ENCODE results near the gene TEX10.
"Not testable (repeated sequence)": the region's sequence is repeated elsewhere in the genome, so short reads cannot be mapped to it uniquely, and the experiment has no call there.

The TEX10 gene

DNA sequence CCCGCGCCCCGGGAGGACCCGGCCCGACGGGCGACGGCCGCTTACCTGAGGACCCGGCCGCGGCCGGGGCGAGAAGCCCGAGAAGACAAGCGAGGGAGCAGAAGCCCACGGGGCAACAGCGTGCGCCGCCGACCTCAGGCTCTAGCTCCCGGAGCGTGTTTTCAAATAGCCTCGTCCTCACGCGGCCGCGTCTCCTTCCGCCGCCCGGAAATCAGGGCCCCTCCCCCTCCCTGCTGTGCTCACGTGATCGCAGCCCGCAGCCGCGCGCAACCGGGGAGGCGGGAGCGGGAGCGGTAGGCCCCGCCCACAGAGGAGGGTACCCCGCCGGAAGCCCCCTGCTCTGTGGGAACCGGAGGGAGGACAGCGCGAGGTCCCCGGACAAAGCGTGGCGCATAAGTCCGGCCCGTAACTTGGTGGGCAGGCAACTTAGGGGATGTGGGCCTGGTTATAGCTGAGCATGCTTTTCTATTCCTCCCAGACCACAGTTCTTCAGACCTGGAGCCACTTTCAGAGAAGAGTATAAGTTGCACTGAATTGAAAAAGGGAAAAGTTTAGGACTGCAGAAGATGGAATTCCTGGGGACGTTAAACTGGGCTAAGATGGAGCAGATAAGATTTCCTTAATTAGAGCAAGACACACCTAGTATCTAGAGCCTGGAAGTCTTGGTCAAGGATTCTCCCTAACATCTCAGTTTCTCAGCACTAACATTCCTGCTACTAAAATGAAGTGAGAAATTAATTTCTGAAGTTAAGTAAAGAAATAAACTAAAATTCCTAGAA is at the start of gene TEX10:
Gene TEX10 (minus strand): TSS at position 216 of the 779 bp plus-strand sequence. CDS start 3,579 bp downstream, outside the sequence.
- DNase-seq (ENCODE audit: insufficient read length, low spot score) (peak; percentile 84), FAIRE-seq (no peak)

DNA sequence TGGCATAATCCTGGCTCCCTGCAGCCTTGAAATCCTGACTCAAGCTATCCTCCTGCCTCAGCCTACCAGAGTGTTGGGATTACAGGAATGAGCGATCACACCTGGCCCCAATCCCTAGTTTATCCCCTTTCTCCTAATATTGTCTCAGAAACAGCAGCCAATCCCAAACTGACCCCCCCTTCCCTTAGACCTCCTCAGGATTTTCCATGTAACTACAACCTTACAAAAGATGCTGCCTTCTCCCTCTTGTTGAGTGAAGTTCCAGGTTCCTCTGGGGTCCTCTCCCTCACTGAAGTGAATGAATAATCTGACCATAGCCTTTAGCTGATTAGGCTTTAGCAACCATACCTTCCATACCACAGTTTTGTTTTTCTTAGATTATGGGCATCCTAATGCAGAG is 48.3 kb upstream of the TEX10 start:
- no peak for DNase-seq (ENCODE audit: insufficient read length, low spot score)
- no peak for FAIRE-seq

DNA sequence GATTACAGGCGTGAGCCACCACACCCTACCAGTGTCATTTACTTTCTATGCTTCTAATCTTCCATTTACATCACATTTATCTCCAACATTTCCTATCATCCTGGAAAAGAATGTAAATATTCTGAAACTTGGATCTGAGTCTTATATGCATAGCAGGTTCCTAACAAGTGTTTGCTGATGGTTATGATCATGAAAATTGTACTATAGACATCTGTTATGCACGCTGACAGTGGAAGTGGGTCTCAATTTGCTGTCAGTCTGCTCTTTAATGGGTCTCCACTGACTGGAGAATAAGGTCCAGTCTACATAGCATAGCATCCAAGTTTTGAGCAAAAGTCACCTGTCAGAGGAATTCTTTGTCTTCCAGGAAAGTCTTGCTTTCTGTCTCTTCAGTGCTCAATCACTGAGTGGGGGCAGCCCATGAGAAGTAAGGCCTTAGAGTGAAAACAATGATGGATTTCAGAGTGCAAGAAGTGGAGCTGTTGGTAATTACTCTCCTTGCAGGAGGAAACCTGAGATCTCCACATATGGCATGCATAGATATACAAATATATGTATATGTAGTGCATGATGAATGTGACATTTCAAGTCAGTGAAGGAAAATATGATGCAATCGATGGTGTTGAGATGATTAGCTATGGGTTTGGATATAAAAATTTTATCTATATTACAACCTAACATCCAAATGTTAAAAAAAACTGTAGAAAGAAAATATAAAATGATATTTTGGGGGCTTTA is 45.0 kb upstream of the TEX10 start:
- FAIRE-seq: no peak
- no peak for DNase-seq (ENCODE audit: insufficient read length, low spot score)

DNA sequence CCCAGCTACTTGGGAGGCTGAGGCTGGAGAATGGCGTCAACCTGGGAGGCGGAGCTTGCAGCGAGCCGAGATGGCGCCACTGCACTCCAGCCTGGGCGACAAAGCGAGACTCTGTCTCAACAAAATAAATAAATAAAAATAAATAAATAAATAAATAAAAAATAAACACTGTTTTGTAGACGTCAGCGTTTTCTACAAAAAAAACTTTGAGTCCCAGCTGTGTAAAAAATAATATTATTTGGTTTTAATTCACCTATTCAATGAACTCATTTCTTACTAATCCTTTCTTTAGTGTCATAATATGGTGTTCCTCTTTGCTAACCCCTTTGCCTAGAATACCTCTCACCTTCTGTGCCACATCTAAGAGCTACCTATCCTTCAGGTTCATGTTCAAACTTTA is 44.0 kb upstream of the TEX10 start:
- FAIRE-seq (no peak), DNase-seq (ENCODE audit: insufficient read length, low spot score) (no peak)

DNA sequence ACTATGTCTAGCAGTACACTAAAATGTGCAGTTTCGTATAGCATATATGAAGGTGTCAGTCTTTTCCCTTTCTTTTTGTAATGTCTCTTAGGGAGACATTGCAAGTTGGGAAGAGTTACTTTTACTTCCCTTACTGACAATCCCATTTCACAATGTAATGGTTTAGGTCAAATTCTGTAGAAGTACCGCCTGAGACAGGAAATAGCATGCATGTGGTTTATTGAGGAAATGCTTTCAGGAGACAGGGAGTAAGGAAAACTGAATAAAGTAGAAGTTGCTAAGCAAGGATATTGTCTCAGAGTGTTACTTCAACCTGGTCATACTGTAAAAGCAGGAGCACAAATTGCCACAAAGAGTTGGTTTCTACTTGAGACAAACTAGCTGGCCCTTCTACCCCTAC is 42.1 kb upstream of the TEX10 start:
- no peak for FAIRE-seq
- no peak for DNase-seq (ENCODE audit: insufficient read length, low spot score)

DNA sequence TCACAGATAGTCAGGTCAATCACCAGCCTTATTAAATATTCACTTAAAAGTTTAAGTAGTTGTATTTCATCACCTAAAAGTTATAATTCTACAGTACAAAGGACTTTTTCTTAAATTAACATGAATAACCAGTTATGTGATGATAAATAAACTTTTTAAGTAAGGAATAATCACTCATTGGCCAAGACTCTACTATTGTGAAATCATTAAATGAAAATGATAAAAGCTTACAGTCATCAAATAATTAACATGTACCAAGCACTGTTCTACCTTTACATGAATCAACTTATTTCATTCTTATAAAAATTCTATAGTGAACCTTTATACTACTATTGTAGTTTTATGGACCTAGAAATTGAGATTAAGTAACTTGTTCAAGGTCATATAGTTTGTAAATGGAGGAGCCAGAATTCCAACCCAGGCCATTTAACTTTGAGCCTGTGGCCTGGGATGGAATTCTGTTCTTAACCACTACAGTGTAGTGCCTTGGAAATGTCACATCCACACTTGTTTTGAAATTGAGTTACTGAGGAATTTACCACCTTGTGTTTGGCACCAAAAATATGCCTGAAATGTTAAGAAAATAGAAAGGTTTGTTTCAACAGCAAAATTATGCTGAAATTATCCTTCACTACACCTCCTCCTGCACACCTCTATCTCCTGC is 41.4 kb upstream of the TEX10 start:
- FAIRE-seq (no peak), DNase-seq (ENCODE audit: insufficient read length, low spot score) (no peak)

DNA sequence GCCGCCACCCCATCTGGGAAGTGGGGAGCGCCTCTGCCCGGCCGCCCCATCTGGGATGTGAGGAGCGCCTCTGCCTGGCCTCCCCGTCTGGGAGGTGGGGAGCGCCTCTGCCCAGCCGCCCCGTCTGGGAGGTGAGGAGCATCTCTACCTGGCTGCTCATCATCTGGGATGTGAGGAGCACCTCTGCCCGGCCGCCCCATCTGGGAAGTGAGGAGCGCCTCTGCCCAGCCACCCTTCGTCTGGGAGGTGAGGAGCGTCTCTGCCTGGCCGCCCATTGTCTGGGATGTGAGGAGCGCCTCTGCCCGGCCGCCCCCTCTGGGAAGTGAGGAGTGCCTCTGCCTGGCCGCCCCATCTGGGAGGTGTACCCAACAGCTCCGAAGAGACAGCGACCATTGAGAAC is 40.2 kb upstream of the TEX10 start:
- DNase-seq (ENCODE audit: insufficient read length, low spot score); FAIRE-seq: not testable (repeated sequence)

DNA sequence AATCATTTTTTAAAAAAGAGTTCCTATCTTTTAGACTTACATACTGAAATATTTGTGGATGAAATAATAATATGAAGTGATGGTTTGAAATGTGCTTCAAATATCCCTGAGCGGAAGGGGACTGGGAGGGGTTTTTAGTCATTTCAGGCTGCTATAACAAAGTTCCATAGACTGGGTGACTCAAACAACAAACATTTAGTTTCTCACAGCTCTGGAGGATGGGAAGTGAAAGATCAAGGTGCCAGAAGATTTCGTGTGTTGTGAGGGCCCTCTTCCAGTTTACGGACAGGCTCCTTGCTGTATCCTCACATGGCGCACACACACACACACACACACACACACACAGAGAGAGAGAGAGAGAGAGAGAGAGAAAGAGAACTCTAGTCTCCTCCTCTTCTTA is 27.1 kb upstream of the TEX10 start:
- FAIRE-seq (no peak), DNase-seq (ENCODE audit: insufficient read length, low spot score) (no peak)

DNA sequence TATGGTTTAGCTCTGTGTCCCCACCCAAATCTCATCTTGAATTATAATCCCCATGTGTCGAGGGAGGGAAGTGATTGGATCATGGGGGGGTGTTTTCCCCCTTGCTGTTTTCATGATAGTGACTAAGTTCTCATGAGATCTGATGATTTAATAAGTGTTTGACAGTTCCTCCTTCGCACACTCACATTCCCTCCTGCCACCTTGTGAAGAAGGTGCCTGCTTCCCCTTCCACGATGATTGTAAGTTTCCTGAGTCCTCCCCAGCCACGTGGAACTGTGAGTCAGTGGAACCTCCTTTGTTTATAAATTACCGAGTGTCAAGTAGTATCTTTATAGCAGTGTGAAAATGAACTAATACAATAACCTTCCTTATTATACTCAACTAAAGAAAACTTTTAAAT is 24.3 kb upstream of the TEX10 start:
- DNase-seq (ENCODE audit: insufficient read length, low spot score) (no peak), FAIRE-seq (no peak)

DNA sequence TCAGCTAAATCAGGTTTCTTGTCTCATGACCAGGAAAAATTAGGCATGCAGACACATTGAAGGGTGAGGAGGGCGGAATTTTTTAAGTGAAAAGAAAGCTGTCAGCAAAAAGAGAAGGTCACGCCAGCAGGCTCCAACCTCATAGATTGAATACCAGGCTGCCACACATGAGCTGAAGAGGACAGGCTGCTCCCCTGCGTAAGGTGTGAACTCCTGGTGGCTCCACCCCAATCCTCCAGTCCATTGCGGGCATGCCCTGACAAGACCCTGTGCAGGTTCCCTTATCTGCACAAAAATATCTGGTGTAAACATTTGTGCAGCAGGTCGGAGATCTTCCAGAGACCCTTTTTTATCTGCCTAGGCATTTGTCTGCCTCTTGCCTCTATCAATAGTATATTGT is 22.9 kb upstream of the TEX10 start:
- no peak for FAIRE-seq
- no peak for DNase-seq (ENCODE audit: insufficient read length, low spot score)

DNA sequence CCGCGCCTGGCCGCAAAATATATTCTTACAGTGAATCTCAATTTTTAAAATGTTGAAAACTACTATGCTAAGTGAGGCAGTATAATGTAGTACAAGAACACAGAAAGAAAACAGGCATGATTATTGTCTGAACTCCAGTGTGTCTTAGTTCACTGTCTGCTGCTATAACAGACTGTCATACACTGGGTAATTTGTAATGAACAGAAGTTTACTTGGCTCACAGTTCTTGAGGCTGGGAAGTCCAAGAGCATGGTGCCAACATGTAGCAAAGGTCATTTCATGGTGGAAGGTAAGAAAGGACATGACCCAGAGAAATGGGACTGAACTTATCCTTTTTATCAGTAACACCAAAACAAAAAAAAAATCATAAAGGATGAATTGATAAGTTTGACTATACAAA is 19.9 kb upstream of the TEX10 start:
- DNase-seq (ENCODE audit: insufficient read length, low spot score): no peak
- no peak for FAIRE-seq

DNA sequence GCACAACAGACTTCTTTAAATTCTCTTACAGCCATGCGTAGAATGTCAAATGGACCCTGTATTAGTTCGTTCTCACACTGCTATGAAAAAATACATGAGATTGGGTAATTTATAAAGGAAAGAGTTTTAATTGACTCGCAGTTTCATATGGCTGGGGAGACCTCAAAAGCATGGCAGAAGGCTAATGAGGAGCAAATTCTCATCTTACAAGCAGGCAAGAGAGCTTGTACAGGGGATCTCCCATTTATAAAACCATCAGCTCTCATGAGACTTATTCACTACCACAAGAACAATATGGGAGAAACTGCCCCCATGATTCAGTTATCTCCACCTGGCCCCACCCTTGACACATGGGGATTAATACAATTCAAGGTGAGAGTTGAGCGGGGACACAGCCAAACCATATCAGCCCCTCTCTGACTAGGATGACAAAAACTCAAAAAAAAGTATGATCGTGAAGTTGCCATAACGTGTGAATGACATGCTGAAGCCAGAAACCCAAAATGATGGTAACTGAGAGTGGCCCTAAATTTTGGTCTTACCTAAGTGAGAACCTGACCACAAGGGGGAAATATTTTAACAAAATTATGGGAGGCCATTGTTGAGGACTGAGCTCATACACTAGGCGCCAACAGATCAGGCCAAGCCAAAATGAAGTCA is 17.5 kb upstream of the TEX10 start:
- DNase-seq (ENCODE audit: insufficient read length, low spot score) (no peak), FAIRE-seq (no peak)

DNA sequence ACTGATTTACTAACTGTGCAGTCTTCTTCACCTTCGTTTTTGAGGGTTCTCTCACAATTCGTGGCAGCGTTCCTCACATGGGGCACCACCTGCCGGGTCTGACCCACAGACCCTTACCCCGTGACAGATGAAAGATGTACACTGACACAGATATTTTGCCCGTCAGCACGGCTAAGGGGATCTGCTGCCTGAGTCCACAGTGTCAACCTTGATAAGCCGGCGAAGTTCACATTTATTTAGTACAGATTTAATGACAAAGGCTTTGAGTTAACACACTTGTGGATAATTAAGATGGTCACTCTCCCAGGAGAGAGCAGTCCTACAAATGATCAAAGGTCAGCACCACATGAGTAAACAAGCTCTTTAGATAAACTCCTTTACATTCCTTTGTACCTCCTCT is 15.9 kb upstream of the TEX10 start:
- FAIRE-seq: no peak
- DNase-seq (ENCODE audit: insufficient read length, low spot score): no peak

DNA sequence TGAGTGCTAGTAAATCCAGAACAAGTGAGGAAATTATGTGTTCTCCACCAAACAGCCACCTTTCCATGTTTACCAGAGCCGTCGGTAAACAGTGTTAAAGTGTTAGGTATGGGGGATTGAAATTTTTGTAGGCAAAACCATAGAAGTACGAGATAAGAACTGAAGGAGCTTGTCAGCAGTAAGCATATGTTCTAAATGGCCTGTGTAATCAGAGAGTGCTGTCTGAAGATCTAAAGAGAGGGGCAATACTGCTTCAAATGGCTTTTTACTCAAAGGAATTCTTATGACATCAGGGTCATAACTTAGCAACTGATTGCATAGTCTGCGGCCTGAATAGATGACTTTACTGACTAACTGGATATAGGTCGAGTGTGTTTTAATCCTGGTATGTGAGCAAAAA is 13.4 kb upstream of the TEX10 start:
- DNase-seq (ENCODE audit: insufficient read length, low spot score): no peak
- FAIRE-seq: no peak

DNA sequence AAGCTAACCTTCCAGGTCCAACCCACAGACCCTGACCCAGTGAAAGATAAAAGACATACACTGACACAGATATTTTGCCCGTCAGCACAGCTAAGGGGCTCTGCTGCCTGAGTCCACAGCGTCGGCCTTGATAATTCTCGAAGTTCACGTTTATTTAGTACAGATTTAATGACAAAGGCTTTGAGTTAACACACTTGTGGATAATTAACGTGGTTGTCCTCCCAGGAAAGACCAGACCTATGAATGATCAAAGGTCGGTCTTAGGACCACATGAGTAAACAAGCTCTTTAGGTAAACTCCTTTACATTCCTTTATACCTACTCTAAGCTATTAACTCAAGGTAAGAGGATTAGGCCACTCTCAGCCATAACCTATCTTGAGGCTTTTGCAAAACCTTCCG is 11.3 kb upstream of the TEX10 start:
- no peak for FAIRE-seq

DNA sequence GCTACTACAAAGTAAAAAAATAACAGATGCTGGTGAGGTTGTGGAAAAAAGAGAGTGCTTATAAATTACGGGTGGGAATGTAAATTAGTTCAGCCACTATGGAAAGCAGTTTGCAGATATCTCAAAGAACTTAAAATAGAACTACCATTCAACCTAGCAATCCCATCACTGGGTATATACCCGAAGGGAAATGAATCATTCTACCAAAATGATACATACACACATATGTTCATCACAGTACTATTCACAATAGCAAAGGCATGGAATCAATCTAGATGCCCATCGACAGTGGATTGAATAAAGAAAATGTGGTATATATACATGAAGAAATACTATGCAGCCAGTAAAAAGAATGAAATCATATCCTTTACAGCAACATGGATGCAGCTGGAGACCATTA is 6.3 kb upstream of the TEX10 start:
- FAIRE-seq: no peak

More for the DNA sequence above, 11.3 kb upstream of the TEX10 start:
- DNase-seq (ENCODE audit: insufficient read length, low spot score): no peak

DNA sequence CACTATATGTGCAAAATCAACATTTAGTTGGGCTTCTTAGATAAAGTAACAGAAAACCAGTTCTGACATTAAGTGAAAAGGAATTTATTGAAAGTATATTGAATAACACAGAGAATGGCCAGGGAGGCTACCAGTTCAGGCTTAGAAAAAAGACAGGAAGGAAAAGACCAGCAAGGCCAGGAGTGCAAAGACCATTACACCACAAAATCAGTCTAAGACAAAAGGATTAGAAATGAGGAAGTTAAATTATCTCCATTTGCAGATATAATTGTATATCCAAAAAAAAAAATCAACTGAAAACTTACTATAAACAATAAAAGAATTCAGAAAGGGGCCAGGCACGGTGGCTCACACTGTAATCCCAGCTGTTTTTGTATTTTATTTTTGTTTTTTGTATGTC is 4.8 kb upstream of the TEX10 start:
- FAIRE-seq (no peak), DNase-seq (ENCODE audit: insufficient read length, low spot score) (no peak)

More for the DNA sequence above, 6.3 kb upstream of the TEX10 start:
- DNase-seq (ENCODE audit: insufficient read length, low spot score): no peak

DNA sequence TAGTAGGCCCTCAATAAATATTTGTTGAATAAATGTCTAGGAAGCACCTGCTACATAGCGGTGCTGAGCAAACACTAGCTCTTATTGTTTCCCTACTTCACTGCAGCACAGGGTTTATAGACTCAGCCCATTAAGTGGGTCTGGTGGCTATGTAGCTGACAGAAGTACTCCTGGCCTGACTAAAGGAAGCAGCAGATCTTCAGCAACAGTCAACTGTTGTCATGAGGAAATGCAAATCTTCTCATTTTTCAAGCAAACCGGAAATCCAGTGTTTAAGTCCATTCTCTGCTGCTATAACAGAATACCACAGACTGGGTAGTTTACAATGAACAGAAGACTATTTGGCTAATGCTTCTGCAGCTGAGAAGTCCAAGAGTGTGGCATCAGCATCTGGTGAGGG is 2.8 kb upstream of the TEX10 start:
- no peak for FAIRE-seq
- DNase-seq (ENCODE audit: insufficient read length, low spot score): no peak

DNA sequence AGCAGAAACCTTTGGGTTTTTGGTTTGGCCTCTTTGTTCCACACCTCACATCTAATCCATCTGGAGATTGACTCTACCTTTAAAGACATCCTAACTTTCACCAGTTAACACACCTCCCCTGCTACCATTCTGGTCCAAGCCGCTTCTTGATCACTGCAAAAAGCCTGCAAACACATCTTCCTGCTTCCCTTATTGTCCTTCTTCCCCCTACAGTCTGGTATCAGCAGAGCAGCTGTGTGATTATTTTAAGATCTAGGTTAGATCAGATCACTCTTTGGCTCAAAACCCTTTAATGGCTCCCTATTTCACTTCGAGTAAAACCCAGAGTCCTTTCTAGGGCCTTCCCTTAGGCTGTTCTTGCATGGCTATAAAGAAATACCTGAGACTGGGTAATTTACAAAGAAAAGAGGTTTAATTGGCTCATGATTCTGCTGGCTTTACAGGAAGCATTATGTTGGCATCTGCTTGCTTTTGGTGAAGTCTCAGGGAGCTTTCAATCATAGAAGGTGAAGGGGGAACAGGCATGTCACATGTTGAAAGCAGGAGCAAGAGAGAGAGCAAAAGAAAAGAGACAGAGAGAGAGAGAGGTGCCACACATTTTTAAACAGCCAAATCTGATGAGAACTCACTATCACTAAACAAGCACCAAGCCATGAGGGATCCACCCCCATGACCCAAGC is 1.5 kb upstream of the TEX10 start:
- no peak for FAIRE-seq
- DNase-seq (ENCODE audit: insufficient read length, low spot score): no peak

DNA sequence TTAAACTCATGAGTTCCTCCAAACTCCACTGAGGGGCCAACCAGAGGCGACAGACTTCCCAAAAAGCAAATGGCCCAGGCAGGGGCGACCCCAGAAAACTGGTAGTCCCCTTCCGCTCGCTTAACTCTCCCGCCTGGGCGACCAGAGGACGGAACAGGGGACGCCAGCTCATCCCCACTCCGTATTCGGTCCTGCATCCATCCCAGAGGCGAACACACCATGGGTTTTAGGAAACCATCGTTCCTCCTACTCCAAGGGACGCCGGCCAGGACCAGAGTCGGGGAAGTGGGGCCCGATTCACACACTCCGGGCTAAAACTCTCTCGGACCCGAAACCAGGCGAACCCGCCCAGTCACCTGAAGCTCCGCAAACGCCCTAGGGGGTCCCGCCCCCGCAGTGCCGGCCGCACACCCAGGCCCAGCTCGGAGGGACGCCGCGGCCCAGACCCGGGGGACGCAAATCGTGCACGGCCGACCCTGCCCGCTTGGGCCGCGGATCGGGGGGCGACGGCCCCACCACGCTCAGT is 478 bp downstream of the TEX10 start:
- DNase-seq (ENCODE audit: insufficient read length, low spot score): peak; percentile 18
- FAIRE-seq: no peak

Data from HTR-8/SVneo (cell line).